Heart left ventricle (tissue), 16 donors: ENCODE results near the gene MYCT1. TPM values are rescaled to one million over a fixed set of nuclear protein-coding genes. Genes with fewer than 3 reads are reported as not detected.

ENCODE experiments used
- ATAC-seq, 4 donors: fragments of 200-7000 bp; cut with Tn5 transposase; one replicate each; pipeline ENCODE4 v1.9.1; 2020 to 2022; ENCODE audit warnings: moderate library complexity in 4 of 4, mild to moderate bottlenecking in 3 of 4, moderate number of reproducible peaks in 1 of 4
- DNase-seq, 5 donors: peaks; one replicate each; pipeline ENCODE4 v3.0.0-alpha.2; 2020
- H3K27ac ChIP-seq, 12 donors: fragments of 200-600 bp; sonication (generic) in 4 of 12; one replicate each; pipeline versions ENCODE4 v1.5.0 to v1.8.0; 2016 to 2022; ENCODE audit warnings: mild to moderate bottlenecking in 2 of 12
- H3K27me3 ChIP-seq, 9 donors: fragments of 200-600 bp; sonication (generic) in 2 of 9; one replicate each; pipeline versions ENCODE4 v1.5.1 to v1.8.0; 2016 to 2022; ENCODE audit warnings: mild to moderate bottlenecking in 3 of 9
- H3K36me3 ChIP-seq, 9 donors: fragments of 200-600 bp; sonication (generic) in 2 of 9; one replicate each; pipeline versions ENCODE4 v1.5.0 to v1.8.0; 2018 to 2022; ENCODE audit warnings: mild to moderate bottlenecking in 2 of 9
- H3K4me1 ChIP-seq, 12 donors: fragments of 200-600 bp; sonication (generic) in 4 of 12; one replicate each; pipeline versions ENCODE4 v1.5.0 to v1.8.0; 2016 to 2022; ENCODE audit warnings: mild to moderate bottlenecking in 3 of 12
- H3K4me3 ChIP-seq, 12 donors: fragments of 200-600 bp; sonication (generic) in 4 of 12; one replicate each; pipeline versions ENCODE4 v1.5.0 to v1.8.0; 2017 to 2022; ENCODE audit warnings: mild to moderate bottlenecking in 9 of 12, moderate library complexity in 4 of 12
- H3K9me3 ChIP-seq, 12 donors: fragments of 200-600 bp; sonication (generic) in 4 of 12; one replicate each; pipeline versions ENCODE4 v1.5.0 to v1.8.0; 2016 to 2022; ENCODE audit warnings: mild to moderate bottlenecking in 1 of 12
- CTCF ChIP-seq, 12 donors: fragments of 200-600 bp; sonication (generic) in 4 of 12; IDR thresholded peaks; one replicate each; pipeline versions ENCODE4 v1.5.0 to v1.8.0; 2018 to 2022; ENCODE audit warnings: antibody characterized with exemption in 12 of 12, mild to moderate bottlenecking in 5 of 12
- POLR2A ChIP-seq, 2 donors: fragments of 450-650 bp; IDR thresholded peaks; one replicate each; pipeline ENCODE4 v1.6.1; 2017; ENCODE audit warnings: antibody characterized with exemption in 2 of 2, mild to moderate bottlenecking in 2 of 2, moderate library complexity in 2 of 2
- WGBS, 4 donors: extraction: QIAGEN DNeasy Blood & Tissue Kit in 2 of 4; methylation state at CpG; one replicate each; pipeline versions ENCODE4 v1.1.5 to v1.1.7; 2013 to 2018; 5-methylcytosine and 5-hydroxymethylcytosine counted together
- intact Hi-C, 10 donors: fragments of 100-400 bp; cut with DNase I; formaldehyde crosslinking; loops; one replicate each; pipeline versions ENCODE4 v1.11.1 to v1.14.2; 2022
- polyA plus RNA-seq, 2 donors: library from polyadenylated mRNA; stranded (reverse); fragments of 200-250 nt; gene quantifications; one replicate each; pipeline ENCODE4 v1.2.3, GENCODE V29; 2013
- total RNA-seq, 9 donors: library from RNA; depleted of rRNA in 2 of 9; stranded (reverse); fragments of >200 nt in 2 of 9; fragmentation: NEBNext Ultra II Directional in 3 of 9; extraction: Animal tissue kit (Norgen Biotek cat#: 25700) in 3 of 9; gene quantifications; one replicate each; pipeline versions ENCODE4 v1.1.0 to v1.2.4, GENCODE V29; 2016 to 2023
- donor health status: ischemic (EF 13 %, LVEDD 7.1; RV severe dilation, severe dysfunction).
- donor health status: healthy with polysubstance abuse.
- donor health status: DM: no; HTN: yes; CAD: no.
- donor health status: DM: no; HTN: no; CAD: no.
- donor health status: ischemic (EF 25% LVEDD 6.9; RV normal size, moderate dysfunction).
- donor health status: ischemic (EF 25% LVEDD 5.7; RV mildly dilated, moderate dysfunction).
- donor health status: healthy.
- donor health status: DM: yes; HTN: yes; CAD: no.
- donor health status: ischemic (EF 35%, LVEDD 5.7; RV mildly dilated, moderate dysfunction).
- donor health status: nonischemic (EF 11% LVEDD 7.7; RV severe dilation, severe dysfunction).
- donor health status: DM: yes; HTN: yes; CAD: no.
- donor health status: PGD.
- donor health status: ischemic (EF 29% LVEDD 5.4; RV normal size, mild dysfunction).
- donor health status: nonischemic (EF 23%, LVEDD 6.1; RV moderate dilation, normal function).

The MYCT1 gene
- total and polyA plus RNA-seq, 11 donors = 8.4 to 20.8 (median 14.6) TPM

- no peak for DNase-seq
- Histone ChIP-seq H3K36me3 (no peaks in the 10 kb centered on the region), H3K27ac (no peak overlapping the region), H3K4me1 (peaks cover 0 to 6% (median 0%) of the 10 kb centered on the region in 12 donors), H3K27me3 (no peaks in the 10 kb centered on the region), H3K4me3 (no peak overlapping the region), H3K9me3 (peaks cover 0 to 11% (median 0%) of the 10 kb centered on the region in 12 donors)
- no peak for ATAC-seq
- WGBS, 4 donors = 24 to 31% (median 30%) methylated on average over 1 of the region's 1 CpG
- intact Hi-C loops = loop anchor here in 1 of 10 donors (10.0 kb wide), 1 partner anchor 115 kb away; no protein-coding TSS in a partner anchor
- TF ChIP-seq POLR2A (IDR thresholded peaks at IDR 0.05) (no peak), CTCF (IDR thresholded peaks at IDR 0.05) (peak in 10 of 12 donors; percentile 7 to 60 (median 41))
Measured at GRCh38 chr6:152669895-152670294, 27.8 kb upstream of the MYCT1 start.

DNA sequence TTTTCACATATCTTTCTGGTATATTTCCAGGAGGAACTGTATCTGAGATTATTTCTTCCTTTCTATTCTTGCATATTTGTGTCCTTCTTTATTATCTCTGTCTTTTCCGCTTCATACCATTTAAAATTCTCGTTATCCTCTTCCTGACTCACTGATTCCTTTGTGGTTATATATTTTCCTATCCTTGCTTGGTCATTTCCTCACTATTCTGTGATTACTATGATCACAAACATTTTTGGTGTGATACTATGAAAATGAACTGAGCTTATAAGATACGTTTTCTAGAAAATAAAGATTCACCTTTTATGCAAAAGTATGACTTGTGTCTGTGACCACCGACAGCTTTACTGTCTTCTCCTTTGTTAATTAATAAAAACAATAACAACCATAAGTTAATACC lies 26.5 kb upstream of the MYCT1 start:
- Histone ChIP-seq H3K36me3 (no peaks in the 10 kb centered on the region), H3K27ac (no peak overlapping the region), H3K4me1 (peaks cover 0 to 6% (median 0%) of the 10 kb centered on the region in 12 donors), H3K27me3 (no peaks in the 10 kb centered on the region), H3K4me3 (no peak overlapping the region), H3K9me3 (peaks cover 0 to 11% (median 0%) of the 10 kb centered on the region in 12 donors)
- ATAC-seq = no peak
- DNase-seq = no peak
- no peak for TF ChIP-seq POLR2A (IDR thresholded peaks at IDR 0.05)
- intact Hi-C loops = loop anchor here in 1 of 10 donors (10.0 kb wide), 1 partner anchor 116 kb away; no protein-coding TSS in a partner anchor
- 34 to 42% (median 40%) methylated on average over 4 of the region's 4 CpGs for WGBS, 4 donors

- Histone ChIP-seq H3K4me3 (no peak overlapping the region), H3K27ac (peak overlapping the region in 2 of 12 donors; percentile 24 to 30), H3K36me3 (no peaks in the 10 kb centered on the region), H3K4me1 (peaks cover 0 to 6% (median 0%) of the 10 kb centered on the region in 12 donors), H3K27me3 (no peaks in the 10 kb centered on the region), H3K9me3 (no peaks in the 10 kb centered on the region)
- ATAC-seq (peak in 3 of 4 donors; percentile 39 to 76 (median 47)), DNase-seq (no peak)
- intact Hi-C loops = loop anchor here in 1 of 10 donors (10.0 kb wide), 1 partner anchor 118 kb away; no protein-coding TSS in a partner anchor
- TF ChIP-seq POLR2A (IDR thresholded peaks at IDR 0.05) (no peak), CTCF (IDR thresholded peaks at IDR 0.05) (no peak)
Measured at GRCh38 chr6:152673236-152673635, 24.5 kb upstream of the MYCT1 start.

DNA sequence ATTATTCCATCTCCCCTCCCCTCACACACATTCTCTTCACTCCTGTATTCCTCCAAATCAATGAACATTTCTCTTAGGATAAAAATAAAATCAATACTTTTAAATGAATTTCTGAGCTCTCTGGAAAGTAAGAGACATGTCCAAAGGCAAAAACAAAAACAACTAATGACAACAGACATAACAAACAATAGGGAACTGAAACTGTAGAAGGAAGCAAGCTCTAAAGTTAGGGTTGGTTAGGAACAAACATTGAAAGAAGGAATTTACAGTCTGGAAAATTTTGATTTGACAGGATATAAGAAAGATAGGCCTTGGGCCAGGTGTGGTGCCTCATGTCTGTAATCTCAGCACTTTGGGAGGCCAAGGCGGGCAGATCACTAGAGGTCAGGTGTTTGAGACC lies 17.5 kb upstream of the MYCT1 start:
- no peak overlapping the region for H3K27ac ChIP-seq
- TF ChIP-seq POLR2A (IDR thresholded peaks at IDR 0.05) = no peak
- TF ChIP-seq CTCF (IDR thresholded peaks at IDR 0.05) = no peak
- no peak overlapping the region for H3K4me3 ChIP-seq
- H3K27me3 ChIP-seq = peaks cover 0 to 2% (median 0%) of the 10 kb centered on the region in 9 donors
- intact Hi-C loops = no loop called here
- WGBS, 4 donors = 67 to 95% (median 84%) methylated on average over 1 of the region's 1 CpG
- DNase-seq = no peak
- peaks cover 0 to 10% (median 0%) of the 10 kb centered on the region in 12 donors for H3K4me1 ChIP-seq
- no peaks in the 10 kb centered on the region for H3K9me3 ChIP-seq
- H3K36me3 ChIP-seq = no peaks in the 10 kb centered on the region
- no peak for ATAC-seq
